ENCODE results near the gene TLDC2. TPM values are rescaled to one million over a fixed set of nuclear protein-coding genes. Genes with fewer than 3 reads are reported as not detected.

TLDC2 gene
- total RNA-seq, 1 donor from 2014 or later, result not detected

DNA sequence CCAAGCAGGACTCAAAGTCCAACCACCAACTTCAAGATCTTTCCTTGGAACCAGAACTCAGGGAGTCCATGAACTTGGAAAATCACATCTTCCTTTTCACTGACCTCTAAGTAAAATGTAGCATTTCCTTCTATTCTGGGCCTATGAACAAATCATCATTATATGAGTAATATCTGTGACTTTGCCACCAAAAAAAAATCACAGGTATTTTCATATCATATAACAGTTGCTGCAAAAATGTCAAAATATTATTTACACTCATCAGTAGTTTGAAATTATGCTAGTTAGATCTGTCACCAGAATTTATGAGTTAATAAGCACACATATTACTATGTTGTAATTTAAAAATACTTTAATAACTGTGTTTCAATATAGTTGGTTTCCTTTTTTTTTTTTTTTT is 27.3 kb upstream of the TLDC2 start:
- H3K4me3 Mint-ChIP-seq, result no peak overlapping the region
- DNase-seq (ENCODE audit: low read depth, low spot score), result no peak
- H3K27ac Mint-ChIP-seq (ENCODE audit: unreplicated experiment), result no peak overlapping the region
- H3K4me1 Mint-ChIP-seq, result peaks cover 40% of the 10 kb centered on the region
- H3K36me3 Mint-ChIP-seq (ENCODE audit: low read depth), result peaks cover 12% of the 10 kb centered on the region
- TF ChIP-seq, protein P1, sequence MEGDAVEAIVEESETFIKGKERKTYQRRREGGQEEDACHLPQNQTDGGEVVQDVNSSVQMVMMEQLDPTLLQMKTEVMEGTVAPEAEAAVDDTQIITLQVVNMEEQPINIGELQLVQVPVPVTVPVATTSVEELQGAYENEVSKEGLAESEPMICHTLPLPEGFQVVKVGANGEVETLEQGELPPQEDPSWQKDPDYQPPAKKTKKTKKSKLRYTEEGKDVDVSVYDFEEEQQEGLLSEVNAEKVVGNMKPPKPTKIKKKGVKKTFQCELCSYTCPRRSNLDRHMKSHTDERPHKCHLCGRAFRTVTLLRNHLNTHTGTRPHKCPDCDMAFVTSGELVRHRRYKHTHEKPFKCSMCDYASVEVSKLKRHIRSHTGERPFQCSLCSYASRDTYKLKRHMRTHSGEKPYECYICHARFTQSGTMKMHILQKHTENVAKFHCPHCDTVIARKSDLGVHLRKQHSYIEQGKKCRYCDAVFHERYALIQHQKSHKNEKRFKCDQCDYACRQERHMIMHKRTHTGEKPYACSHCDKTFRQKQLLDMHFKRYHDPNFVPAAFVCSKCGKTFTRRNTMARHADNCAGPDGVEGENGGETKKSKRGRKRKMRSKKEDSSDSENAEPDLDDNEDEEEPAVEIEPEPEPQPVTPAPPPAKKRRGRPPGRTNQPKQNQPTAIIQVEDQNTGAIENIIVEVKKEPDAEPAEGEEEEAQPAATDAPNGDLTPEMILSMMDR (conservative IDR thresholded peaks at IDR 0.05), result no peak
- H3K27me3 Mint-ChIP-seq (ENCODE audit: low read depth), result no peaks in the 10 kb centered on the region
- H3K9me3 Mint-ChIP-seq, result peaks cover 4% of the 10 kb centered on the region

GRCh38 chr20:36849333-36850065 is 26.4 kb upstream of the TLDC2 start:
- H3K36me3 Mint-ChIP-seq (ENCODE audit: low read depth), result peaks cover 12% of the 10 kb centered on the region
- peaks cover 4% of the 10 kb centered on the region for H3K9me3 Mint-ChIP-seq
- H3K4me1 Mint-ChIP-seq, result peaks cover 40% of the 10 kb centered on the region
- DNase-seq (ENCODE audit: low read depth, low spot score), result no peak
- no peak overlapping the region for H3K27ac Mint-ChIP-seq (ENCODE audit: unreplicated experiment)
- H3K4me3 Mint-ChIP-seq, result no peak overlapping the region
- no peaks in the 10 kb centered on the region for H3K27me3 Mint-ChIP-seq (ENCODE audit: low read depth)
- TF ChIP-seq, protein P1 (conservative IDR thresholded peaks at IDR 0.05), result no peak

- no peaks in the 10 kb centered on the region for H3K27me3 Mint-ChIP-seq (ENCODE audit: low read depth)
- peaks cover 34% of the 10 kb centered on the region for H3K4me1 Mint-ChIP-seq
- DNase-seq (ENCODE audit: low read depth, low spot score), result no peak
- peaks cover 12% of the 10 kb centered on the region for H3K36me3 Mint-ChIP-seq (ENCODE audit: low read depth)
- TF ChIP-seq, protein P1 (conservative IDR thresholded peaks at IDR 0.05), result no peak
- no peak overlapping the region for H3K4me3 Mint-ChIP-seq
- peaks cover 4% of the 10 kb centered on the region for H3K9me3 Mint-ChIP-seq
- no peak overlapping the region for H3K27ac Mint-ChIP-seq (ENCODE audit: unreplicated experiment)
Measured at GRCh38 chr20:36850759-36851158, 25.2 kb upstream of the TLDC2 start.

DNA sequence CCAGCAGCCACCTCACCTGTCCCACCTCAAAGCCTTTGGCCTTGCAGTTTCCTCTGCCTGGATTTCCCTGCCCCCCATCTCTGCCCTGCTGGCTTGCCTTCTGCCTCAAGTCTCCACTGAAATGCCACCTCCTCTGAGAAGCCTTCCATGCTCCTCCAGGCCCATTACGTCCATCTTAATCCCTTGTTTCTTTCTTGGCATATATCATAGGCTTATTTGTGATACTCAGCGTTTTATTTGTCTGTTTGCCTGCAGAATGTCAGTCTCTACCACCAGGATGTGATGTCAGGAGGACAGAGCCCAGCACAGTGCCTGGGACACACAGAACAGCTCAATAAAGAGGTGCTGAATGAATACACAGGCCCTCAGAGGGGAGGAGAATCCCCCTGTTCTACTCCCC is 24.4 kb upstream of the TLDC2 start:
- Mint-ChIP-seq H3K27ac (ENCODE audit: unreplicated experiment) (no peak overlapping the region), H3K27me3 (ENCODE audit: low read depth) (no peaks in the 10 kb centered on the region), H3K9me3 (peaks cover 4% of the 10 kb centered on the region), H3K4me1 (peaks cover 33% of the 10 kb centered on the region), H3K4me3 (no peak overlapping the region), H3K36me3 (ENCODE audit: low read depth) (peaks cover 12% of the 10 kb centered on the region)
- no peak for DNase-seq (ENCODE audit: low read depth, low spot score)
- TF ChIP-seq, protein P1 (conservative IDR thresholded peaks at IDR 0.05), result no peak

- Mint-ChIP-seq H3K27me3 (ENCODE audit: low read depth) (no peaks in the 10 kb centered on the region), H3K4me1 (peaks cover 36% of the 10 kb centered on the region), H3K4me3 (no peak overlapping the region), H3K36me3 (ENCODE audit: low read depth) (peaks cover 12% of the 10 kb centered on the region), H3K27ac (ENCODE audit: unreplicated experiment) (no peak overlapping the region), H3K9me3 (peaks cover 4% of the 10 kb centered on the region)
- DNase-seq (ENCODE audit: low read depth, low spot score), result no peak
- TF ChIP-seq, protein P1 (conservative IDR thresholded peaks at IDR 0.05), result no peak
Measured at GRCh38 chr20:36852187-36852586, 23.8 kb upstream of the TLDC2 start.
